ENCODE data around the gene AGRN. TPM values are rescaled to one million over a fixed set of nuclear protein-coding genes. Genes with fewer than 3 reads are reported as not detected.

AGRN gene
- total and polyA plus RNA-seq, 9 donors: 2.7 to 138 (median 14.3) TPM

DNA sequence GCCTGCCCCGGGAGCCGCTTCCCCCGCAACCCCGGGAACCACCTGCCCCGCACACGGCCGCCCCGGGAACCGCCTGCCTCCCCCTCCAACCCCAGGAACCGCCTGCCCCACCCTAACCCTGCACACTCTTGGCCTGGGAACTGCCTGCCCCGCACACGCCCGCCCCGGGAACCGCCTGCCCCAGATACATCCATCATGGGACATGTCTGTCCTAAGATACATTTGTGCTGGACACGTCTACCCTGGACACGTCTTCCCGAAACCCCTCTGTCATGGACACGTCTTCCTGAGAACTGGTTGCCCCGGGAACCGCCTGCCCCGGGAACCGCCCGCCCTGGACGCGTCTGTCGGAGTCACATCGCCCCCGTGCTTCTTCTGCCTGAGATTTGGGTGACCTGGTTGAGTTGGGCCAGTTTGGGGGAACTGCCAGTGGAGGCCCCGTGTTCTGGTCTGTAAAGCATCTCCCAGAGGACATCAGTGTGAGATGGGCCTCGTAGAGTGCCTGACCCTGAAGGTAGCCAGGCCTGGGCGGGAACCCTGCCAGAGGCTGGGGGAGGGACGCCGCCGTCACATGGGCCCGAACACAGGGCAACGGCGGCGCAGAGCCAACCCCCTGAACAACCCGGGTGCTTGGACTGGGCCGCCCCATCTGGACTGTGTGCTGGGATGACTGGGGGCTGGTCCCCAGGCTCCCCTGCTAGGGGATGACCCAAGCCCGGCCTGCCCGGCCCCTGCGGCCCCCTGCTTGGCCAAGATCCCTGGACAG lies 41.7 kb upstream of the AGRN start:
- 84 to 89% (median 85%) methylated on average over 31 to 44 of the region's 44 CpGs for WGBS, 3 donors
- intact Hi-C loops (cut with DNase I): no loop called here
- Histone ChIP-seq H3K27me3 (no peaks in the 10 kb centered on the region), H3K4me3 (no peak overlapping the region), H3K9me3 (no peaks in the 10 kb centered on the region), H3K4me1 (ENCODE audit: insufficient read depth) (peaks cover 2% of the 10 kb centered on the region), H3K36me3 (no peaks in the 10 kb centered on the region), H3K27ac (no peak overlapping the region)
- DNase-seq: peak in 2 of 5 donors; percentile 16 to 33
- TF ChIP-seq POLR2A (IDR thresholded peaks at IDR 0.05) (no peak), EP300 (IDR thresholded peaks at IDR 0.05) (no peak)
- TF ChIP-seq, protein P1, sequence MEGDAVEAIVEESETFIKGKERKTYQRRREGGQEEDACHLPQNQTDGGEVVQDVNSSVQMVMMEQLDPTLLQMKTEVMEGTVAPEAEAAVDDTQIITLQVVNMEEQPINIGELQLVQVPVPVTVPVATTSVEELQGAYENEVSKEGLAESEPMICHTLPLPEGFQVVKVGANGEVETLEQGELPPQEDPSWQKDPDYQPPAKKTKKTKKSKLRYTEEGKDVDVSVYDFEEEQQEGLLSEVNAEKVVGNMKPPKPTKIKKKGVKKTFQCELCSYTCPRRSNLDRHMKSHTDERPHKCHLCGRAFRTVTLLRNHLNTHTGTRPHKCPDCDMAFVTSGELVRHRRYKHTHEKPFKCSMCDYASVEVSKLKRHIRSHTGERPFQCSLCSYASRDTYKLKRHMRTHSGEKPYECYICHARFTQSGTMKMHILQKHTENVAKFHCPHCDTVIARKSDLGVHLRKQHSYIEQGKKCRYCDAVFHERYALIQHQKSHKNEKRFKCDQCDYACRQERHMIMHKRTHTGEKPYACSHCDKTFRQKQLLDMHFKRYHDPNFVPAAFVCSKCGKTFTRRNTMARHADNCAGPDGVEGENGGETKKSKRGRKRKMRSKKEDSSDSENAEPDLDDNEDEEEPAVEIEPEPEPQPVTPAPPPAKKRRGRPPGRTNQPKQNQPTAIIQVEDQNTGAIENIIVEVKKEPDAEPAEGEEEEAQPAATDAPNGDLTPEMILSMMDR (IDR thresholded peaks at IDR 0.05): no peak

DNA sequence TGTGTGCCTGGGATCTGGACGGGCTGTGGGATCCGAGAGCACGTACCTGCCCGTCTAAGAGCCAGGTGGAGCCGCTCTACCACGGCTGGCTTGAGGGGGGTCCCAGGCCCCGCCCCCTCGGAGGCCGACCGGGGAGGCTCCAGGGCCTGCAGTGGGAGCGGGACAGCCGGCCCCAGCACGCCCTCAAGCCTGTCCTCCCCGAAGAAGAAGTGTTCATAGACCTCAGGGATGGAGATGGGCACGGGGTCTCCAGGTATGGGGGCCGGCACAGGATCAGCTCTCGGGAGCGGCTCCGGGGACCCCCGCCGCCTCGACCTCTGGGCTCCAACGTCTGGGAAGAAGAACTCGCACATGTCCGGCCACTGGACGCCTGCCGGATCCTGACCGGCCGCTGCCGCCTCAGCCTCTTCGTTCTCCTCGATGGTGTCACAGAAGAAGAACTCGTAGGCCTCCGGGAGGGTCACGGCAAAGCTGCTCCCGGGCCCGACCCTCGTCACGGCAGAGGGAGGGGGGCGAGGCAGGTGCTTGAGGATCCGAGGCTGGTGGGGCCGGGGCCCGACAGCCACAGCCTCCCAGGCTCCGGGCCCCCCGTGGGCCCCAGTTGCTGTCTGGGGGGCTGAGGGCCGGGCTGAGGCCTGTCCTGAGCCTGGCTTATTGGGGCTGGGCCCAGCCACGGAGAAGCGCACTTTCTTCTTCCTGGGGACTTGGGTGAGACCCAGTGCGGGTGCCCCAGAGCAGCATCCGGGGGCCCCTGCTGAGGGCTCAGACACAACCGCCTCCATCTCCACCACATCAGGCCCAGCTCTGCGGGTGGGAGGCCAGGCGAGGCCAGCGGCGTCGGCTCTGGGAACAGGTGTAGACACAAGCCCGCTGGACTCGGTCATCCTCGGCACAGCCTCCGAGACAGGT lies 40.8 kb upstream of the AGRN start:
- no peak for TF ChIP-seq EP300 (IDR thresholded peaks at IDR 0.05)
- no peak for TF ChIP-seq POLR2A (IDR thresholded peaks at IDR 0.05)
- TF ChIP-seq, protein P1 (IDR thresholded peaks at IDR 0.05): no peak
- Histone ChIP-seq H3K27ac (no peak overlapping the region), H3K4me1 (ENCODE audit: insufficient read depth) (peaks cover 2% of the 10 kb centered on the region), H3K4me3 (no peak overlapping the region), H3K36me3 (no peaks in the 10 kb centered on the region), H3K27me3 (no peaks in the 10 kb centered on the region), H3K9me3 (no peaks in the 10 kb centered on the region)
- peak in 2 of 5 donors; percentile 15 to 29 for DNase-seq
- intact Hi-C loops (cut with DNase I): no loop called here
- WGBS, 3 donors: 81 to 89% (median 85%) methylated on average over 47 to 60 of the region's 60 CpGs

DNA sequence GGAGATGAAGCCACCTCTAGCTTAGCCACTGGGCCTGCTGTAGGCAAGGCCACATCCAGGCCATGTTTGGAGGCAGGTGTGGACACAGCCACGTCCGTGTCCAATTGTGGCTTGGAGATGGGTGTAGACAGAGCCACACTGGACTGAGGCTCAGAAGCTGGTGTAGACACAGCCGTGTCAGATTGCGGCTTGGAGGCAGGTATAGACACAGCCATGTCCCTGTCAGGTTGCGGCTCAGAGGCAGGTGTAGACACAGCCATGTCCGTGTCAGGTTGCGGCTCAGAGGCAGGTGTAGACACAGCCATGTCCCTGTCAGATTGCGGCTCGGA lies 40.2 kb upstream of the AGRN start:
- 91 to 97% (median 94%) methylated on average over 9 of the region's 9 CpGs for WGBS, 3 donors
- peak in 1 of 5 donors; percentile 9 for DNase-seq
- H3K27me3 ChIP-seq: no peaks in the 10 kb centered on the region
- H3K4me1 ChIP-seq (ENCODE audit: insufficient read depth): peaks cover 2% of the 10 kb centered on the region
- intact Hi-C loops (cut with DNase I): loop anchor here in 2 of 4 donors (10.0 kb wide), 1 partner anchor 315 kb away; no protein-coding TSS in a partner anchor
- H3K9me3 ChIP-seq: no peaks in the 10 kb centered on the region
- H3K27ac ChIP-seq: no peak overlapping the region
- TF ChIP-seq POLR2A (IDR thresholded peaks at IDR 0.05): no peak
- H3K36me3 ChIP-seq: no peaks in the 10 kb centered on the region
- H3K4me3 ChIP-seq: no peak overlapping the region

DNA sequence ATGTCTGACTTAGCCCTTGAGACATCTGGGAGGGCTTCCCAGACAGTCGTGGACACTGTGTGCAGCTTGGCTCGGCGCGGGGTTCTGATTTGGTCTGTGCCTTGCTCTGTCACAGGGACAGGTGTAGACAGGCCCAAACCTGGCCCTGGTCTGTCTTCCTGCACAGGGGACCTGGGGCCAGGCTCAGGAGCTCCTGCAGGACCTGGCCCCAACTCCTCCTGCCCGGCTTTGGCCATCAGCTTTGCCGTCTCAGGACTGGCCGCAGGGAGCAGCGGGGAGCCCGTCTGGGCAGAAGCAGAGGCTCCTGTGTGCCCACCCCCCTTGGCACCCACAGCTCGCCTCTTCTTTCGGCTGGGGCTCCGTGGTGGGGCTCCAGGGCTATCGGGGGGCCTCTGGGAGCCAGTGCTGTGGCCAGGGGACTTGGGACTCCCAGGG lies 39.8 kb upstream of the AGRN start:
- TF ChIP-seq EP300 (IDR thresholded peaks at IDR 0.05): no peak
- TF ChIP-seq, protein P1 (IDR thresholded peaks at IDR 0.05): no peak
- TF ChIP-seq POLR2A (IDR thresholded peaks at IDR 0.05): no peak
- peak in 2 of 5 donors; percentile 15 to 33 for DNase-seq
- Histone ChIP-seq H3K36me3 (no peaks in the 10 kb centered on the region), H3K27ac (no peak overlapping the region), H3K9me3 (no peaks in the 10 kb centered on the region), H3K4me1 (ENCODE audit: insufficient read depth) (peaks cover 2% of the 10 kb centered on the region), H3K27me3 (no peaks in the 10 kb centered on the region), H3K4me3 (no peak overlapping the region)
- intact Hi-C loops (cut with DNase I): loop anchor here in 2 of 4 donors (10.0 kb wide), 1 partner anchor 315 kb away; no protein-coding TSS in a partner anchor
- 63 to 79% (median 67%) methylated on average over 11 to 13 of the region's 13 CpGs for WGBS, 3 donors

All from ovary (tissue), 9 donors.